NCI-H82 treated with DMSO at 0.1 percent for 48 hours (cell line): Measurements from ENCODE around the gene EXTL2.
"Not testable (repeated sequence)": the region's sequence is repeated elsewhere in the genome, so short reads cannot be mapped to it uniquely, and the experiment has no call there.

Experiments
- DNase-seq: peaks from one replicate; lab custom pipeline; 2025; ENCODE audit not compliant: unreplicated experiment; lab: John Stamatoyannopoulos, UW

The EXTL2 gene

GRCh38 chr1:100903777-100904176 is 9.1 kb upstream of the EXTL2 start:
- DNase-seq: no peak

- DNase-seq: no peak
Observed at GRCh38 chr1:100902365-100902764, 7.7 kb upstream of the EXTL2 start.

DNA sequence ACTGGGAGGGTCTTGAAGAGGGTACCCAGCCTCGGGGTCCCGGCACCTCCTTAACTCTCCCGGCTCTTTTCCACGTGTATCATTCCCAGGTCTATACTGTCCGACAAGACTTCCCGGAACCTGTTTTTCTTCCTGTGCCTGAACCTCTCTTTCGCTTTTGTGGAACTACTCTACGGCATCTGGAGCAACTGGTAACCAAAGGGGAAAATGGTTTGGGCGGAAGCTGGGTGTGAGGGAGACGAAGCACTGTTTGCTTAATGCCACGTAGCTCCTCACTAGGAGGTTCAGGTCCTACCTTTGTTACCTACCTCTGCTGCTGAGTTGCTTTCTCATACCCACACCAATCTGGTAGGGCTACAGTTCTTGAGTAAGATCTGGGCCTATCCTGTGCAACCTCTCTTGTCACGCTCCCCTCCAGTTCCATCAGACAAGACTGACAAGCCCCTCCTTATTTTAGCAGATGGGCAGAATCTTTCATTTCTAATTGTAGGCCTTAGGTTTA is 1.9 kb upstream of the EXTL2 start:
- DNase-seq: no peak

GRCh38 chr1:100895540-100896480 is 1.2 kb upstream of the EXTL2 start, which contains the start of gene SLC30A7:
SLC30A7 (plus strand) TSS chr1:100896090; CDS start chr1:100896263, 173 bp downstream.
- DNase-seq: peak; percentile 82

DNA sequence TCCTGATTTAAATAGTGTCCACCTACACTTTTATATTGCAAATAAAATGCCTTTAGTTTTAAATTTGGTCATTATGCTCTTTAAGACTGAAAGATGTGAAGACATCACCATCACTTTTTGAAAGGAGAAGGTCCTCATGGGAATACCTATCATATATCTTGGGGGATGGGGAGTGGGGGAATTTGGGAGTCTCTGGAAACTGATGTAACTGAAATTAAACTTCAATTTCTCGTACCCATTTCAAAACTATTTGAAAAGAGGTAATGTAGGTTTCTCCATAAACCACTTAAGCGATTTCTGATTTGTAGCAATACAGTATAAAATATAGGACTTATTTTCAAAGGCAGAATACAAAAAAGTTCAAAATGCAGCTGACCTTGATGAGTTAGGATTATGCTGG is 924 bp downstream of the EXTL2 start:
- no peak for DNase-seq

GRCh38 chr1:100892554-100892953 is 2.1 kb downstream of the EXTL2 start:
- DNase-seq: no peak

DNA sequence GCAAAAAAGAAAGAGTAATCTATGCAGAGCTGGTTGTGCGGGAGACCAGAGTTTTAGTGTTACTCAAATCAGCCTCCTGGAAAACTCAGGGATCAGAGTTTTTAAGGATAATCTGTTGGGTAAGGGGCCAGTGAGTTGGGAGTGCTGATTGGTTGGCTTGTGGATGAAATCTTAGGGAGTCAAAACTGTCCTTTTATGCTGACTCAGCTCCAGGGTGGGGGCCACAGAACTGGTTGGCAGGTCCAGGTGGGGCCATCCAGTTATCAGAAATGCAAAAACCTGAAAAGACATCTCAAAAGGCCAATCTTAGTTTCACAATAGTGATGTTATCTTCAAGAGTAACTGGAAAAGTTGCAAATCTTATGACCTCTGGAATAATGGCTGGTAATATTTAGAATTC is 3.3 kb downstream of the EXTL2 start:
- no peak for DNase-seq

GRCh38 chr1:100889869-100890482 is 4.7 kb downstream of the EXTL2 start:
- DNase-seq: not testable (repeated sequence)

- not testable (repeated sequence) for DNase-seq
Observed at GRCh38 chr1:100889007-100889406, 5.6 kb downstream of the EXTL2 start.

DNA sequence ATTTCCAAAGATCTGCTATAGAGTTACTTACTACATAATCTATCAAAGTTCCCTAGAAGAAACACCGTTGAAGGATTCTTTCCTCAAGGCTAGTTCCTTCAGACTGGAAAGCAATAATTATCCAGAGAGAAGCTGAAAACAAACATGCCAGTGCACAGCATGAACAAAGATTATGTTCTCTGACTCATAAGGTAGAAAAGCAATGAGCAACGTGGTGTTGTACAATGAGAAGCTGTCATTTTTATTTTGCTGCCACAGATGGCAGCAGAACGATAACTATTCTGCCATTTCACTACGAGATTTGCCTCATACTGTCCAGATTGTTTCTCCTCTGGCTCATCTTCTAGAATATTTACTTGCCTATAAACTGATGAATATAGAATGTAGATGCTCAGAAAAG is 10.7 kb downstream of the EXTL2 start:
- DNase-seq: no peak

DNA sequence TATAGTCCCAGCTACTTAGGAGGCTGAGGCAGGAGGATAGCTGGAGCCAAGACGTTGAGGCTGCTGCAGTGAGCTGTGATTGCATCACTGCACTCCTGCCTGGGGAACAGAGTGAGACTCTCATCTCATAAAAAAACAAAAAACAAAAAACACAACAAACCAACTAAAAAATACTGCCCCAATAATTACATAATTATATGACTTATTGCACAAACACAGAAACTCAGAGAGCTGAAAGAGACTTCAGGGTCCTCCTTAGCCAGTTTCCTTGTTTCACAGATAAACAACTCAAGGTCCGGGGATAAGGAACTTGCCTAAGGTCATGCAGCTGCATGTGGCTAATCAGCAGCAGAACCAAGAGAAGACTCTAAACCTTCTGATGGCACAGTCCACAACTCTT is 11.9 kb downstream of the EXTL2 start:
- no peak for DNase-seq

DNA sequence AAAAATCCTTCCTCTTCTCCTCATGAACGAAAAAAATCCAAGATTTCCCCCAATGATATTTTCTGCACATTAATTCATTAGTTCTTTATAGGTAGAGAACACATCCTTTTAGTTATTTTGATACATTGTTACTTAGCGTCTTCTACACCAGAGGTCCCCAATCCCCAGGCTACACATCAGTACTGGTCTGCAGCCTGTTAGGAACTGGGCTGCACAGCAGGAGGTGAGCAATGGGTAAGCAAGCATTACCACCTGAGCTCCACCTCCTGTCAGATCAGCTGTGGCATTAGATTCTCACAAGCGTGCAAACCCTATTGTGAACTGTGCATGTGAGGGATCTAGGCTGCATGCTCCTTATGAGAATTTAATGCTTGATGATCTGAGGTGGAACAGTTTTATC is 13.0 kb downstream of the EXTL2 start:
- DNase-seq: no peak

DNA sequence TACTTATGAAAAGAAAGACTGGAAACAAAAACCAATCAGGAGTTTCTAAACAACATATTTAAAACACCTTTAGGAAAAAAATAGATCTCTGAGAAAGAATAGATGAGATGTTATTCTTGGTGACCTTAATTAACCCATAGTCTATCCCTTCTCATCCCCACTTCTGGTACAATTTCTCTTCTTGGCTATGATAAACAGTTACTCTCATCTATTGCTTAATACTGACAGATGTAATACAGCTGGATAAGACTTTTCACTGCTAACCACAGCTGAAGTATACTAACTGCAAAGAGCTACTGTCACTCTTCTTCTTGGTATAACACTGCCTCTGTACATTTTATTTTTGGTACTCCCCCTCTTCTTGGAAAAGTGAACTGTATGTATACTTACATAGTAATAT is 15.2 kb downstream of the EXTL2 start:
- no peak for DNase-seq

GRCh38 chr1:100876291-100876690 is 18.4 kb downstream of the EXTL2 start:
- no peak for DNase-seq

- DNase-seq: no peak
Observed at GRCh38 chr1:100875228-100875627, 19.4 kb downstream of the EXTL2 start.

- DNase-seq: no peak
Observed at GRCh38 chr1:100874433-100874832, 20.2 kb downstream of the EXTL2 start.

GRCh38 chr1:100869996-100870395 is 24.6 kb downstream of the EXTL2 start:
- DNase-seq: no peak

DNA sequence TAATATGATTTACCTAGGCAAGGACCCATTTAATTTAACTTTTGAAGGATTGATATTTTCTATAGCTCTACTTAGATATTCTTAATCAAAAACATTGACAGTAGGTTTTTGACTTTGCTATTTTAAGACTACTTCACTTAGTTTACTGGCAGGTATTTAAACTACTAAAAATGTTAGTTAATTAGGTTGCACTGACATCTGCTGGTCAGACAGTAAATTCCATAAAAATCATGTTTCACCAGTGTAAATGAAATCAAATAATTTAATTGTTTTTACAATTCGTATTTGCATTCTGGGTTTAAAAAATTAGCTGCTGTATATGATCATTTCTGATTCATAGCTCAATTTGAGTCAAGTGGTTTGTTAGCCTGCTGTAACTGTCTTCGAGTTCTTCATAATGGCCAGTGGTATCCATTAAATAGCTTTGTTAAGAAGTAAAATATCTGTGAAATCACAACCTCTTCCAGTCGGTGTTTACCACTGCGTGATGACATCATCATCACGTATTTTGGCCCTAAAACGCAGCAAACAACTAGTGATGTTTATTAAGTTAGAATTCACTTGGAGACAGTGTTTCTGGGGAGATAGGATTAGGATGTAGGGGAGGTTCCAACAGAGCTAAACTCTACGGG is 26.2 kb downstream of the EXTL2 start:
- no peak for DNase-seq

DNA sequence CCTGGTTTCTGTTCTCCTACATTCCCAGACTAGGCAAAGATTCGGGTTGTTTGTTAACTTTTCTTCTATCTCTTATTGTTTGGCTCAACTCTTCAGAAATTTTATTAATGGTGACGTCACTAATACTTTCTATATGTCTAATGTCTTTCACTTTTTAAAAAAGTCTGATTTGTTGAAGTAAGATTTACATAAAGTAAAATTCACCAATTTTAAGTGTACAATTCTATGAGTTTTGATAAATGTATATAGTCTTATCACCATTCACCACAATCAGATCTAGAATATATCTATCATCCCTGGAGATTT is 27.8 kb downstream of the EXTL2 start:
- DNase-seq: no peak

- DNase-seq: no peak
Observed at GRCh38 chr1:100866041-100866900, 28.4 kb downstream of the EXTL2 start.

DNA sequence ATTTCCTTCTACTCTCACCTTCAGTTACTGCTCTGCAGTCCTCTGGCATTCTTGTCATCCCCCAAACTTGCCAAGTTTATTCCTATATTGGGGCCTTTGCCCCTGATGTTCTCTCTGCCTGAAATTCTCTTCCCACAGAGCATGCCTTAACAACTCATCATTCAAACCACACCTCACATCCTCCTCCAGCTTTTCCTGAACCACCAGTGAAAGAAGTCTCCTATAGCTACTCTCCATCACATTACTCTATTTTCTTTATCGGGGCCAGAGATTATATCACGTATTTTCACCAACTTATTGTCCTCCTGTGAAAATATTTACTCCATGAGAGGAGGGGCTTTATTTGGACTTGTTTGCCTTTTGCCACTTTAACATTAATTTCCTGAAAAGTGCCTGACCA is 32.1 kb downstream of the EXTL2 start:
- no peak for DNase-seq
